Astrocyte (in vitro differentiated cells and primary cell): ENCODE measurements around the gene SLC38A11.

ENCODE experiments used
- CTCF ChIP-seq: IDR thresholded peaks from 2 replicates; pipeline ENCODE4 v1.5.1; 2011; ENCODE audit warnings: low read depth, mild to moderate bottlenecking, inconsistent platforms, low read length, moderate library complexity; ENCODE audit not compliant: insufficient read depth
- EZH2 ChIP-seq: IDR thresholded peaks from 2 replicates; pipeline ENCODE4 v1.6.1; 2012; ENCODE audit warnings: mild to moderate bottlenecking, low read length, inconsistent platforms; ENCODE audit not compliant: insufficient read depth

GRCh38 chr2:164890544-164890943, 64.8 kb downstream of the SLC38A11 start:
- no peak for TF ChIP-seq CTCF
- no peak for TF ChIP-seq EZH2
